ENCODE data around the gene PRICKLE2. TPM values are rescaled to one million over a fixed set of nuclear protein-coding genes. Genes with fewer than 3 reads are reported as not detected.
A peak's percentile ranks its signal among the peaks of the same experiment; 100 is the strongest.

The PRICKLE2 gene
- total RNA-seq, 1 experiment from 2014 or later, result 1.9 TPM

DNA sequence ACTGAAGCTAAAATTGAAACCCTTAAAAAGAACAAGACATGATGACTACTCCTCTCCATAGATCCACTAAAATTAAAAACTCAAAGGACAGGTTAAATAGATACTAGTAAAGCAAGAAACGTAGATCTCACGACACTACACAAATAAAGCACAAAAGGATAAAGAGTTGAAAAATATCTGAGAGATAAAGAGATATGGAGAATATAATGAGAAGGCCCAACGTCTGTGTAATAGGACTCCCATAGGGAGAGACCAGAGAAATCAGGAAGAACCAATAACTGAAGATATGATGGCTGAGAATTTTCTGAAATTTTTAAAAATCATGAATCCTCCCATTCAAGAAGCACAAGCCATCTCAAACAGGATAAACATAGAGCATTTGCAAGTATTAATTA is 45.6 kb upstream of the PRICKLE2 start:
- Mint-ChIP-seq H3K36me3 (ENCODE audit: insufficient read depth, unreplicated experiment) (no peaks in the 10 kb centered on the region), H3K4me3 (ENCODE audit: low read depth, unreplicated experiment) (no peak overlapping the region), H3K4me1 (ENCODE audit: low read depth, unreplicated experiment) (no peaks in the 10 kb centered on the region), H3K27me3 (ENCODE audit: unreplicated experiment) (peaks cover 32% of the 10 kb centered on the region), H3K27ac (ENCODE audit: unreplicated experiment) (no peak overlapping the region), H3K9me3 (ENCODE audit: low read depth, unreplicated experiment) (no peaks in the 10 kb centered on the region)
- DNase-seq, result no peak
- no TSS peak for BruUV-seq (replicated peaks)
- CTCF ChIA-PET, result no interaction called here
- no peak for TF ChIP-seq CTCF (IDR thresholded peaks at IDR 0.05; ENCODE audit: unreplicated experiment)
- intact Hi-C loops (cut with micrococcal nuclease; ENCODE audit: unreplicated experiment), result no loop called here

- no TSS peak for BruUV-seq (replicated peaks)
- Mint-ChIP-seq H3K27me3 (ENCODE audit: unreplicated experiment) (peaks cover 32% of the 10 kb centered on the region), H3K36me3 (ENCODE audit: insufficient read depth, unreplicated experiment) (no peaks in the 10 kb centered on the region), H3K9me3 (ENCODE audit: low read depth, unreplicated experiment) (no peaks in the 10 kb centered on the region), H3K4me3 (ENCODE audit: low read depth, unreplicated experiment) (no peak overlapping the region), H3K4me1 (ENCODE audit: low read depth, unreplicated experiment) (no peaks in the 10 kb centered on the region), H3K27ac (ENCODE audit: unreplicated experiment) (no peak overlapping the region)
- intact Hi-C loops (cut with micrococcal nuclease; ENCODE audit: unreplicated experiment), result no loop called here
- TF ChIP-seq CTCF (IDR thresholded peaks at IDR 0.05; ENCODE audit: unreplicated experiment), result no peak
- no peak for DNase-seq
- CTCF ChIA-PET, result no interaction called here
Measured at GRCh38 chr3:64270142-64270865, 45.0 kb upstream of the PRICKLE2 start.

- no TSS peak for BruUV-seq (replicated peaks)
- CTCF ChIA-PET, result no interaction called here
- no peaks in the 10 kb centered on the region for H3K4me1 Mint-ChIP-seq (ENCODE audit: low read depth, unreplicated experiment)
- H3K27ac Mint-ChIP-seq (ENCODE audit: unreplicated experiment), result no peak overlapping the region
- no peaks in the 10 kb centered on the region for H3K36me3 Mint-ChIP-seq (ENCODE audit: insufficient read depth, unreplicated experiment)
- intact Hi-C loops (cut with micrococcal nuclease; ENCODE audit: unreplicated experiment), result no loop called here
- DNase-seq, result no peak
- peaks cover 32% of the 10 kb centered on the region for H3K27me3 Mint-ChIP-seq (ENCODE audit: unreplicated experiment)
- no peak for TF ChIP-seq CTCF (IDR thresholded peaks at IDR 0.05; ENCODE audit: unreplicated experiment)
- no peaks in the 10 kb centered on the region for H3K9me3 Mint-ChIP-seq (ENCODE audit: low read depth, unreplicated experiment)
- no peak overlapping the region for H3K4me3 Mint-ChIP-seq (ENCODE audit: low read depth, unreplicated experiment)
Measured at GRCh38 chr3:64268926-64269325, 43.7 kb upstream of the PRICKLE2 start.

- peak; percentile 6 for DNase-seq
- CTCF ChIA-PET, result interaction anchor here (2.4 kb wide), 1 partner anchor 127 kb away, joined by 6 read pairs; no protein-coding TSS in a partner anchor
- H3K27me3 Mint-ChIP-seq (ENCODE audit: unreplicated experiment), result peaks cover 25% of the 10 kb centered on the region
Measured at GRCh38 chr3:64267721-64268604, 42.7 kb upstream of the PRICKLE2 start.

More at GRCh38 chr3:64267721-64268604, 42.7 kb upstream of the PRICKLE2 start:
- Mint-ChIP-seq H3K9me3 (ENCODE audit: low read depth, unreplicated experiment) (no peaks in the 10 kb centered on the region), H3K4me1 (ENCODE audit: low read depth, unreplicated experiment) (no peaks in the 10 kb centered on the region), H3K4me3 (ENCODE audit: low read depth, unreplicated experiment) (peak overlapping the region; percentile 60), H3K27ac (ENCODE audit: unreplicated experiment) (no peak overlapping the region), H3K36me3 (ENCODE audit: insufficient read depth, unreplicated experiment) (no peaks in the 10 kb centered on the region)
- no TSS peak for BruUV-seq (replicated peaks)
- intact Hi-C loops (cut with micrococcal nuclease; ENCODE audit: unreplicated experiment), result no loop called here
- TF ChIP-seq CTCF (IDR thresholded peaks at IDR 0.05; ENCODE audit: unreplicated experiment), result no peak

All from Calu3 (cell line).